NCI-H2081 (cell line): ENCODE results near the gene LARGE1.

Experiments
- DNase-seq, 2 experiments: peaks; one replicate each; lab custom pipeline; 2025; lab: John Stamatoyannopoulos, UW

Gene LARGE1

GRCh38 chr22:33658775-33659174 is 261.5 kb downstream of the LARGE1 start:
- DNase-seq, result no peak

GRCh38 chr22:33657670-33658069 is 262.6 kb downstream of the LARGE1 start:
- no peak for DNase-seq

GRCh38 chr22:33656808-33657628 is 263.3 kb downstream of the LARGE1 start:
- DNase-seq, result no peak

DNA sequence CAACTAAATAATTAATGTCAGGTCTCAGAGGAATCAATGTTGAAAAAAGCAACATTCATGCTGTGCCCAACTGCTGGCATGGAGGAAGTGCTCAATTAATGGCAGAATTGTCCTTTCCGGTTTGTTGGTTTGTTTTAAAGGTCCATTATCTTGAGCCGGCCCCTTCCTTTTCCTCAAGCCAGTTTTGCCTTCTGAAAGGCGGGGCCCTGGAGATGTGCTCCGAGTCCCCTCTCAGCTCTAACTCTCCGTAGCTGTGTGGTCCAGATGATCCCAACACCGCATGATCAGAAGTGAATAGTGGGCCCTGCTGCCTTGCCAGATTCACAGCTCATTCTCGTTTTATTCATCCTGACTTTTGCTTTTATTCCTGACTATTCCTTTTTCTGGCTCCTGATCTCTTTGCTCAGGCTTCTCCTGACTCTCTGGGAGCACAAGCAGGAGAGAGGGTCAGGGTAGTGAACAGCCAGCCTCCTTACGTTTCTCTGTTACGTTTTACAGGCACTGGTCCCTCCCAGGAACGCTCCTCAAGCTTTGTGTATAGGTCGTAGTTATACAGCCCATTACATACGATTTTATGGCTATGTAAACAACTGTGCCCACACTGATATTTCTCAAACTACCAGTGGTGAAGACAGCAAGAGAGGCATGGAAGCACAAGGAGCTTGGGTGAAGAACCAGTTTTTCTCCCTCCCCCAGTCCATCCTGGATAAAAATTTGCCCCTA is 265.9 kb downstream of the LARGE1 start:
- DNase-seq, result no peak

DNA sequence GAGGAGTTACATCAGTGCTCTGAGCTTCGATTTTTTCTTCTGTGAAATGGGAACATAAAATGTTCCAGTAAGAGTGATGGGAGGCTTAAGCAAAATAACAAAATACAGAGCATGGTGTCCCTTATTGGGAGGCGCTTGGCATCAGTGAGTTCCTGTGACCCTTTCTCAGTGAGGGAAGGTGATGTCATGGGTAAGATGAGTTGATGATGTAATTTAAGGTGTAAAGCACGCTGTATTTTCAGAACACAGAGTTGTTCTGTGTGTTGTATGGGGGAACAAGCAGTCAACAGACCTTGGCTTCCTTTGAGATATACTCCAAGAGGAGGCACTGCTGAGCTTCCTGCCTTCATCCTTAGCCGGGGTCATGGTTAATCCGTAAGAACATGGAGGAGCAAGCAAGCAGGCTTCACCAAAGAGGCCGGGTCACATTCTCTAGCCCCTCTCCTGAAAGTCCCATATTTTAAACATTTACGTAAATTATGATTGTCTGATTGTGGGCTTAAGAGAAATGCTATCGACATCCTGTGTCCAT is 266.7 kb downstream of the LARGE1 start:
- no peak for DNase-seq

- DNase-seq, result no peak
Observed at GRCh38 chr22:33652615-33653014, 267.7 kb downstream of the LARGE1 start.

GRCh38 chr22:33650244-33650643 is 270.0 kb downstream of the LARGE1 start:
- DNase-seq, result no peak

- no peak for DNase-seq
Observed at GRCh38 chr22:33648478-33648877, 271.8 kb downstream of the LARGE1 start.

DNA sequence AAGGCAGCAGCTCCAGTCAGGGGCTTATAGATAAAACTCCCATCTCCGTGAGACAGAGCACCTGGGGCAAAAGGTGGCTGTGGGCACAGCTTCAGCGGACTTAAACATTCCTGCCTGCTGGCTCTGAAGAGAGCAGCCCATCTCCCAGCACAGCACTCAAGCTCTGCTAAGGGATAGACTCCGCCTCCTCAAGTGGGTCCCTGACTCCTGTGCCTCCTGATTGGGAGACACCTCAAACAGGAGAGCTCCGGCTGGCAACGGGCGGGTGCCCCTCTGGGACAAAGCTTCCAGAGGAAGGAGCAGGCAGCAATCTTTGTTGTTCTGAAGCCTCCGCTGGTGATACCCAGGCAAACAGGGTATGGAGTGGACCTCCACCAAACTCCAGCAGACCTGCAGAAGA is 279.4 kb downstream of the LARGE1 start:
- no peak for DNase-seq

- no peak for DNase-seq
Observed at GRCh38 chr22:33639588-33640254, 280.6 kb downstream of the LARGE1 start.

DNA sequence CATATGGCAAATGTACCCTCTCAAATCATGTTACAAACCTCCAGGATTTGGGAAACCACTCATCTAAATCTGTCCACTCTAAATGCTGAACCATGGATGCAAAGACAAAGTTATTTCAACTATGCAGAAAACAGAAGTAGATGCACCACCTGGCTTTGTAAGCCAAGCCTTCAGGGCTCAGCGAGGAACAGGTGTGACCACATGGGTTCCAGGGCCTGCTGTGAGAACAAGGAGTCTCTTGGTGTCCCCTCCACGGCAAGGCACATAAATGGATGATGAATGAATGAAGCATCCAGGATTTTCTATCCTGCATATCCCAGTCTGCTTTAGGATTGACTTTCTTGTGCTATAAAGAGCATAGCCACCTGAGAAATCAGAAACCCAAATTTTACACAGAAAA is 284.5 kb downstream of the LARGE1 start:
- DNase-seq, result no peak

DNA sequence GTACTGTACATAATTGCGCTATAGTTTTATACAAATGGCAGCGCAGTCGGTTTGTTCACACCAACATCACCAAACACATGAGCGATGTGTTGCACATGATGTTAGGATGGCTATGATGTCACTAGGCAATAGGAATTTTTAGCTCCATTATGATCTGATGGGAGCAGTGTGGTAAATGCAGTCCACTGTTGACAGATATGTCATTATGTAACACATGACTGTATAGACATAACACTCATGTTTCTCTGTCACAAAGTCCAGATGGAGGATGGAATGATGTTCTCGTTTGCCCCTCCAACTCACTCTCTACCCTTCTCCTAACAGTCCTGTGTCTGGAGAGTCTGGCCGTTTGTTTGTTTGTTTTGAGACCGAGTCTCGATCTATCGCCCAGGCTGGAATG is 288.5 kb downstream of the LARGE1 start:
- DNase-seq, result no peak

DNA sequence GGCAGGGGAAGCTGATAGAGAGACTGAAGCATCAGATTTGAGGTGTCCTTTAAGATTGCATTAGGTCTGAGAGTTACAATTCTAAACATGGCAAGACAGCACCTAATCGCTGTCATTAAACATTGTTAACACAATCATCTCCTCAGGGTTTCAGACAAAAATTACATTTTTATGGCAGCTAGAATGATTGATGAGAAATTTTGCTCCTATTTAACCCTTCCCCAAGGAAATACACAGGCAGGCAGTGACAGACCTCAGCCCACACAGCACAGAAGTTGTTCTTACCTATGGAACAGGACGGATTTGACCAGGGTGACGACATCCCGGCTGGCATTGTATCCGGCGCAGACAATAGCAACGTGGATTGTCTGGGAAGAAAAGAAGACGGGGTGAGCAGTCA is 294.3 kb downstream of the LARGE1 start:
- no peak for DNase-seq

- no peak for DNase-seq
Observed at GRCh38 chr22:33620085-33620484, 300.2 kb downstream of the LARGE1 start.

GRCh38 chr22:33606504-33606903 is 313.8 kb downstream of the LARGE1 start:
- no peak for DNase-seq

GRCh38 chr22:33605666-33606065 is 314.6 kb downstream of the LARGE1 start:
- no peak for DNase-seq

DNA sequence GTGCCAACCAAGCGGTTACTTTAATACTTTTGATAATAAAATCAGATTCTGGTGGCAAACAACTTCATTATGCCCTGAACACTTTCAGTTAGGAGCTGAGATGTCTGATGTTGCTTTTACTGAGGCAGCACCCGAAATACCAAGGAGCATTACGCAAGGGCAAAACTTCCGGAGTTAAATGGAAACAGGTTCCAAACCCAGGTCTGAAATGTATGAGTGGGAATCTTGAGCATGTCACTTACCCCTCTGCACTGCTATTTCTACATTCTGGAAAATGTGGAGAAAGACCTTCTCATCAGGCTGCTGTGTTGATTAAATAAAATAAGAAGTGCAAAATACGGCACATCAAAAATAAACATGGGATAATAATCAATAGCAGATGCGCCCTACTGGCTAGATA is 315.1 kb downstream of the LARGE1 start:
- DNase-seq, result no peak

GRCh38 chr22:33601062-33601461 is 319.2 kb downstream of the LARGE1 start:
- no peak for DNase-seq

- DNase-seq, result no peak
Observed at GRCh38 chr22:33600595-33600994, 319.7 kb downstream of the LARGE1 start.

GRCh38 chr22:33600113-33600512 is 320.2 kb downstream of the LARGE1 start:
- no peak for DNase-seq

GRCh38 chr22:33599596-33599995 is 320.7 kb downstream of the LARGE1 start:
- DNase-seq, result no peak

GRCh38 chr22:33598821-33599220 is 321.5 kb downstream of the LARGE1 start:
- no peak for DNase-seq
